ENCODE results near the gene SLC25A36.
"Not testable (repeated sequence)": the region's sequence is repeated elsewhere in the genome, so short reads cannot be mapped to it uniquely, and the experiment has no call there.

Gene SLC25A36

DNA sequence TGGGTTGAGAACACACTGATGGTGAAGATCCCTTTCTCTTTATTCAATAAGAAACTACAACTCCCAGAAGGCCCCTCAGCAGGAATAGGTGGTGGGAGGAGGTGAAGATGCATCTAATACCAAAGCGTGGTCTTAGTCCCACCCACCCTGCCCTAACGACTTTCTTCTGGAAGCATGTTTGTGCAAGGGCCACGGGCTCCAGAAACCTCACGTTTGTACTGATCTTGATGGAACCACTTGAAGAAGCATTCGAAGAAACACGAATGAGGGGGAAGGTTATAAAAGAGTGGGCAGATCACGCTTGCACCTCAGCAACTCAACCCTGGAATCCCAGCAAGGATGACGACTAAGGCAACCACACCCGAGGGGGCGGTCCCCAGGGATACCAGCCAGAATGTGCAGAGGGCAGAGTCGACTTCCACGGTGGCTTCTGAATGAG lies 10.6 kb upstream of the SLC25A36 start:
- DNase-seq (ENCODE audit: low read depth in 2 of 3, low spot score in 2 of 3), result no peak

DNA sequence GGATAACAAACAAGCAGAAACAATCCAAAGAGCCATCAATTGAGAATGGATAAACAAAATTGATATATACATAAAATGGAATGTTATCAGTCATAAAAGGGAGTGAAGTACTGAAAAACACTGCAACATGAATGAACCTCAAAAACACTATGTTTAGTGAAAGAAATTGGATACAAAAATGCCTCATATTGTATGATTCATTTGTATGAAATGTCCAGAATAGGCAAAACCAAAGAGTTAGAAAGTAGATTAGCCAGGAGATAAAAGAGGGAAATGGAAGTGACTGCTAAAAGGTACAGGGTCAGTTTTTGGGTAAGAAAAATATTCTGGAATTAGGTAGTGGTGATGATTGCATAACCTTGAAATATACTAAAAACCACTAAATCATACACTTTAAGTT lies 9.8 kb upstream of the SLC25A36 start:
- DNase-seq (ENCODE audit: low read depth in 2 of 3, low spot score in 2 of 3), result no peak

DNA sequence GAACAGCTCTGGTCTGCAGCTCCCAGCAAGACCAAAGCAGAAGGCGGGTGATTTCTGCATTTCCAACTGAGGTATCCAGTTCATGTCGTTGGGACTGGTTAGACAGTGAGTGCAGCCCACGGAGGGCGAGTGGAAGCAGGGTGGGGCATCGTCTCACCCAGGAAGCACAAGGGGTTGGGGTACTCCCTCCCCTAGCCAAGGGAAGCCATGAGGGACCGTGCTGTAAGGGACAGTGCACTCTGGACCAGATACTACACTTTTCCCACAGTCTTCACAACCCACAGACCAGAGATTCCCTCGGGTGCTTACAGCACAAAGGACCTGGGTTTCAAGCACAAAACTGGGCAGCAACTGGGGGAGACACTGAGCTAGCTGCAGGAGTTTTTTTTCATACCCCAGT lies 8.5 kb upstream of the SLC25A36 start:
- no peak for DNase-seq (ENCODE audit: low read depth in 2 of 3, low spot score in 2 of 3)

DNA sequence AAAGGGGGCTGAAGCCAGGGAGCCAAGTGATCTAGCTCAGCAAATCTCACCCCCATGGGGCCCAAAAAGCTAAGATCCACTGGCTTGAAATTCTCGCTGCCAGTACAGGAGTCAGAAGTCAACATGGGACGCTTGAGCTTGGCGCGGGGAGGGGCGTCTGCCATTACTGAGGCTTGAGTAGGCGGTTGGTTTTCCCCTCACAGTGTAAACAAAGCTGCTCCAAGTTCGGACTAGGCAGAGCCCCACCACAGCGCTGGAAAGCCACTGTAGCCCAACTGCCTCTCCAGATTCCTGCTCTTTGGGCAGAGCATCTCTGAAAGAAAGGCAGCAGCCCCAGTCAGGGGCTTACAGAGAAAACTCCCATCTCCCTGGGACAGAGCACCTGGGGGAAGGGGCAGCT lies 8.1 kb upstream of the SLC25A36 start:
- DNase-seq (ENCODE audit: low read depth in 2 of 3, low spot score in 2 of 3), result no peak

DNA sequence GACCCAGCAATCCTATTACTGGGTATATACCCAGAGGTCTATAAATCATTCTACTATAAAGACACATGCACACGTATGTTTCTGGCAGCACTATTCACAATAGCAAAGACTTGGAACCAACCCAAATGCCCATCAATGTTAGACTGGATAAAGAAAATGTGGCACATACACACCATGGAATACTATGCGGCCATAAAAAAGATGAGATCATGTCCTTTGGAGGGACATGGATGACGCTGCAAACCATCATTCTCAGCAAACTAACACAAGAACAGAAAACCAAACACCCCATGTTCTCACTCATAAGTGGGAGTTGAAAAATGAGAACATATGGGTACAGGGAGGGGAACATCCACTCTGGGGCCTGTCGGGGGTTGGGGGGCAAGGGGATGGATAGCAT lies 2.3 kb upstream of the SLC25A36 start:
- DNase-seq (ENCODE audit: low read depth in 2 of 3, low spot score in 2 of 3), result not testable (repeated sequence)

DNA sequence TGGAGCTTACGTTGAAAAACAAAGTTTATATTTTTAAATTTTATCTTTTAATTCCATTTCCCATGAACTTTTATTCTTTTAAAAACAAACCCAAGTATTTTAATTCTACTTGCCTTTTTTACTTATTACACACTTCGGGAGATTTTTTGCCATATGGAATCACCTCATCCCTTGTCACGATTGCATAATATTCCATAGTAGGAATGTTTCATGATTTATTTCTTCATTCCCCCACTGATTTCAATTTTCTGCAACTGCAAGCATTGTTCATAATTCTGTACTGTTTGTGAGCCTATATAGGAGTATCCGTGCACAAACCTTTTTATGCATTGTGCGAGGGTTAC lies 574 bp upstream of the SLC25A36 start:
- no peak for DNase-seq (ENCODE audit: low read depth in 2 of 3, low spot score in 2 of 3)

DNA sequence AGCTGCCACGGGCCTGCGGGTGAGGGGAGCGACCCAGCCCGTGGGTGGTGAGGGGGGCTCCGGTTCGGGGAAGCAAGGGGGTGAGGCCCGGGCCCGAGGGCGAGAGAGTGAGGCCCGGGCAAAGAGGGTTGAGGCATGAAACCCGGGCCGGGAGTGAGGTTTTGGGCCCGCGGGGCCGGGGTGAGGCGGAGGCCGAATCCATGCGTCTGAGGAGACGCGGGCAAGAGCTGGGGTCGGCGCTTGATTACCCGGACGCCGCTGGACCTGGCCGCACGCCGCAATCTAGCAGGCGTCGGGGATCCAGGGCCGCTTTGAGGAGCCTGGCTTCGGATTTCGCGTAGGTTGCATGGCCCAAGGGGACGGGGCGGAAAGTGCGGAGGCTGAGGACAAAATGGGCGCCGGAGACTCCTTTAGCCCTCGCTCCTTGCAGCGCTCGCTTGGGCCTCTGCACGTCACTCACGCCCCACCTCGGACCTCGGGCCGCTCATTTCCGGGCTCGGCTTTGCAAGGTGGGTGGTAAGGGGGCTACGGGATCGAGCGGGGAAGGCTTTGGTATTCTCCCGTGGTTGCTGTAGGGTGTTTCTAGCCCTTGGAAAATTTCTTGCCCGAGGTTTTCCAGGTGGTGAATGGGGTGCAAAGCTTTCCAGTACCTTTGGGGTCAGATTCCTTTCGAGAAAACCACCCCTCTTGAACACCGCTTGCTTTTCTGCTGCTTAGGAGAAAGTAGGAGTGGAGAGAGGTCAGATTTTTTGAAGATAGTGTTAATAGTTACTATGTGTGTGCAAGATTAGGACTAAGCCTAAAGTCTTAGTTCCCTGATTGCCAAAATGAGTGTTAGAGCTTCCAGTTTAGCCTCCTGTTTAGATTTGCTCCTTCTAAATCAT lies 827 bp downstream of the SLC25A36 start:
- peak; percentile 11 to 14 (median 13) for DNase-seq (ENCODE audit: low read depth in 2 of 3, low spot score in 2 of 3)

DNA sequence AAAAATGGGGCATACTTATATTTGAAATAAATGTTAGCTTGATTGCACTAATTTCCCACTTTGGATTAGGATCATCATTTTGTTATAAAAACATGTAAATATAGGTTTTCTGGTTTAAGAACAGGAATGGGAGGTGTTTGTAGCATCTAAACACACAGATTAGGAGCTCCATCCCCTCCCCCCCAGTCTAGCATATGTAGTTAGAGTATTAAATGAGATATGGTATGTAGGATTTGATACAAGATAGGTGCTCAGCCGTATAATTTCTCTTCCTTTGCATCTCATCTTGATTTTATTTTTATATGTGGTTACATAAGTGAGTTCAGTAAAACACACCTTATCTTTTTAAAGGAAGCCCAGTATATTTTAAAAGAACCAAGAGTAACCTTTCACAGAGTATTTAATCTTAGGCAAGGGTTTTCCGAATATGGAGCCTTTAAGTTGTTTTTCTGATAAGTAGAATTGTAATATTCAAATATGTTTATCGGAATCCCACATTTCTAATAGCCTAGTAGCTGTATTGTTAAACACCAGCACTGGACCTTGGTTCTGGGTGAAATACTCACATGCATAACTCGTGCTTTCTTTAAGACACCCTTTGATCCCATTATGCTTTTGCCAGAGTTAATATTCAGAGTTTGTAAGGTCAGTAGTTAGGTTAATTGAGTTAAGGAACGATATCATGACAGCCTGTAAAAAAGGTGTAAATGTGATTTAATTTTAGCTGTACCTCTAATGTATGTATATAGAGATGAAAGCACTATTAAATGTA lies 2.3 kb downstream of the SLC25A36 start:
- DNase-seq (ENCODE audit: low read depth in 2 of 3, low spot score in 2 of 3), result no peak

DNA sequence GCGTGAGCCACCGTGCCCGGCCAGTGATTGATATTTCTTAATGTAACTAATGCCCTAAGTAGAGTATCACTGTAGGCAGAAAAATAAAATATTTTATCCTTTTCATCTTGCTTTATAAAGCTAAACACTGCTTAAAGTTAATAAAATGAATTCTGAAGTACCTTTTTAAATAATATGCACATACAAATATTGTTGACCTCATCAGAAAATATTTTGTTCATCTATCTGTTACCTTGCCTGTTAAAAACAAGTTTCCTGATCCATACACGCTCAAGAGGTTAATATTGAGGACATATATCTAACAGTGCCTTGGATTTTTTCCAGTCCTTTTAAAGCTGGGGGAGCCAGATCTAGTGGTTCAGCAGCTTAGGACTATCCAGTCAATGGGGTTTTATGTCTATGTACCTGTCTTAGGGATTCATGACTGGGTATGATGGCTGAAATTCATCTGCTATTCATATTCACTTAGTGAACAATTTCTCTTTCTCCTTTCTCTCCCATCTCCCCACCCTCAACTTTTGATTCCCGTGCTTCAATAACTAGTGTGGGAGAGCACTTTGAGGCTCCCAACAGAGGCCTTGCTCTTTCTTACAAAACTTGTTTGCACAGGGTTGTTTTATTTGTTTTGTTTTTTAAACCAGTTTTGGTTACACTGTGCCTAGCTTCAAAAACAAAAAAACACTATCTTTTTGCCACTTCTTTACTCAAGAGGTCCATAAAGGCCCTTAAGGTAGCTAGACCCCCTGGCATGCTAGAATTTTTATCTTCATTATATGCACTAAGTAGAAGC lies 7.0 kb downstream of the SLC25A36 start:
- DNase-seq (ENCODE audit: low read depth in 2 of 3, low spot score in 2 of 3), result no peak

DNA sequence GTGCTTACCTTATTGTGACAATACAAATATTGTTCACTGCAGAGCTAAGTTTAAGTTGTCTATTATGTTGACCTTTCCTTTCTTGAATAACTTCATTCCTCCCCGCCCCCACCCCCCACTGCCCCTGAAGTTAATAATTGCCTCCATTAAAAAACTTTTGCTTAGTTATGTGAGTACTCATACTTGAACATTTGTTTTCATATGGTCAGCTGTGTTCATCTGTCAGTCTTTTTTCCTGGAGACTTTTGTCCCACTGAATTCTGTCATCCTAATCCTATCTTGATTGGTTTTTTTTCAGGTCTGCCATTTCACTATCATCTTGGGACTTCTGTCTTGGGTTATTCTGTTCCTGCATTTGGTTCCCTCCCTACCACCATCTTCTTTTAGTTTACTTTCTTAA lies 8.5 kb downstream of the SLC25A36 start:
- no peak for DNase-seq (ENCODE audit: low read depth in 2 of 3, low spot score in 2 of 3)

DNA sequence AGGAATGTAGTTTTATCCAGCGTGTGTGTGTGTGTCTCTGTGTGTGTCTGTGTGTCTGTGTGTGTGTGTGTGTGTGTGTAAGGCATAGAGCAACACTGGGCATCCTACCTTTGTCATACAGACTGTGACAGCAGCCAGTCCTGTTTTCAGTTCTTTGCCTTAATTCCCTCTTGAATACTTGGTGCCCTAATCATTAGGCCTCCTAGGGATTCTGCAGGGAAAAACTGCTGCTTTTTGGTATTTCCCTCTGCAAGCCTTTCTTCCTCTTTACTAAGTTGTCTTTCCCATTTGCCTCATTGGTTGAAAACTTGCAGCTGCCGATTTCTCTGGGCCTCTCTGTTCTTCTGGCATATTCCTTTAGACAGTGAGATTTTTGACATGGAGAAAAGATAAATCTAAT lies 9.2 kb downstream of the SLC25A36 start:
- DNase-seq (ENCODE audit: low read depth in 2 of 3, low spot score in 2 of 3), result no peak

DNA sequence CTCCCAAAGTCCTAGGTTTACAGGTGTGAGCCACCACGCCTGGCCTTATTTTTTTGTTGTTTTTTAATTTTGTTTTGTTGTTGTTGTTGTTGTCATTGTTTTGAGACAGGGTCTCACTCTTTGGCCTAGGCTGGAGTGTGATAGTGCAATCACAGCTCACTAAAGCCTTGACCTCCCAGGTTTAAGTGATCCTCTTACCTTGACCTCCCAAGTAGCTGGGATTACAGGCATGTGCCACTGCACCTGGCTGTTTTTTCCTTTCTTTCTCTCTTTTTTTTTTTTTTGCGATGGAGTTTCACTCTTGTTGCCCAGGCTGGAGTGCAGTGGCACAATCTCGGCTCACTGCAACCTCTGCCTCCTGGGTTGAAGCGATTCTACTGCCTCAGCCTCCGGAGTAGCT lies 10.1 kb downstream of the SLC25A36 start:
- DNase-seq (ENCODE audit: low read depth in 2 of 3, low spot score in 2 of 3), result not testable (repeated sequence)

DNA sequence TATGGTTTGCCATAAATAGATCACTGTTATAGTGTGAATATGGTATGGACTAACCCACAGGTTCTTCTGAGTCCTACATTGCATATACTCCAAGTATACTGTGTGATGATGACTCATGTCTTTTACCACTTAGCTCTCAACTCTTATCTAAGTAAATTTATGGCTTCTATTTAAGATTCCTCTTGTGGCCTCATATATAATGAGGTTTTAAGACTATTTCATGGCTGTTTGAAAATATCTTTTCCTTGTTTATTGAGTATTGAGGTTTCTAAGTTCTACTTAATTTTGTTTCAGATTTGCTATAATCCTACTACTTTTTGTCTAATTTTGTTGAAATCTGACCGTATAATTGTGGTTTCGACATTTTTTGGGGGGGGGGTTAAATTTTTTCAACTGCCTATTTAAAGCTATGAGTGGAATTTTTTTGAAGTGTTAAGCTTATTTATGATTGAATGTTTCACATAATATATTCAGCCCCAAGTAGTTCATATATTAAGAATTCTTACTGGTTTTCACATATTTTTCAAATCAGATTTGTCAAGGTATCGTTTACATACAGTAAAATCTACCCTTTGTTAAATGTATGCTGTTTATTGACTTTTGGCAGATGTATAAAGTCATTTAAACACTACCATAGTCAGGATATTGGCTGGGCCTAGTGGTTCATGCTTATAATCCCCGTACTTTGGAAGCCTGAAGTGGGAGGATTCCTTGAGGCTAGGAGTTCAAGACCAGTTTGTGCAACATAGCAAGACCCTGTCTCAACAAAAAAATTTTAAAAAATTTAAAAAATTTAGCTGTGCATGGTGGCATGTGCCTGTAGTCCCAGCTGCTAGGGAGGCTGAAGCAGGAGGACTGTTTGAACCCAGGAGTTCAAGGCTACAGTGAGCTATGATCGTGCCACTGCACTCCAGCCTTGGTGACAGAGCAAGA lies 11.7 kb downstream of the SLC25A36 start:
- DNase-seq (ENCODE audit: low read depth in 2 of 3, low spot score in 2 of 3), result no peak

DNA sequence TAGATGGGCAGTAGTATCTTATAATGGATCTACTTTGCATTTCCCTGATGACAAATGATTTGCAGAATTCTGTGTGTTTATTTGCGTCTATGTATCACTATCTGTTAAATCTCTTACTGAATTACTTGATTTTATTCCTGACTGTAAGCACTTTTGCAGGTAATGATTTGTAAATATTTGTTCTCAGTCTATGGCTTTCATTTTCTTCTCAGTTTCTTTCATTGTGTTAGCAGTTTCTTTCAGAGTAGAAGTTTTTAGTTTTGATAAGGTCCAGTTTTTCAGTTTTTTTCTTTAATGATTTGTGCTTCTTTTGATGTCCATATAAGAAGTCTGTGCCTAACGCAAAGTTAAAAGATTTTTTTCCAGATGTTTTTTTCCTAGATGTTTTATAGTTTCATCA lies 12.9 kb downstream of the SLC25A36 start:
- DNase-seq (ENCODE audit: low read depth in 2 of 3, low spot score in 2 of 3), result no peak

DNA sequence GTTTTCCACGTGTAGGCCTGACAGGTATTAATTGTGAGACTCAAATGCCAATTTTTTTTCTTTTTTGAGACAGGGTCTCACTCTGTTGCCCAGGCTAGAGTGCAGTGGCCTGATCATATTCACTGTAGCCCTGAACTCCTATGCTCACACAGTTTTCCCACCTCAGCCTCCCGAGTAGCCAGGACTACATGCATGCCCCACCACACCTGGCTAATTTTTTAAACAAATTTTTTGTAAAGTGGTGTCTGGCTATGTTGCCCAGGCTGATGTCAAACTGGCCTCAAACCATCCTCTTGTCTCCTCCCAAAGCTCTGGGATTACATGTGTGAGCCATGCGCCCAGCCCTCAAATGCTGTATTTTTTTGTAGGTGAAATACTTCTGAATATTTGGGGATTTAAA lies 14.0 kb downstream of the SLC25A36 start:
- no peak for DNase-seq (ENCODE audit: low read depth in 2 of 3, low spot score in 2 of 3)

DNA sequence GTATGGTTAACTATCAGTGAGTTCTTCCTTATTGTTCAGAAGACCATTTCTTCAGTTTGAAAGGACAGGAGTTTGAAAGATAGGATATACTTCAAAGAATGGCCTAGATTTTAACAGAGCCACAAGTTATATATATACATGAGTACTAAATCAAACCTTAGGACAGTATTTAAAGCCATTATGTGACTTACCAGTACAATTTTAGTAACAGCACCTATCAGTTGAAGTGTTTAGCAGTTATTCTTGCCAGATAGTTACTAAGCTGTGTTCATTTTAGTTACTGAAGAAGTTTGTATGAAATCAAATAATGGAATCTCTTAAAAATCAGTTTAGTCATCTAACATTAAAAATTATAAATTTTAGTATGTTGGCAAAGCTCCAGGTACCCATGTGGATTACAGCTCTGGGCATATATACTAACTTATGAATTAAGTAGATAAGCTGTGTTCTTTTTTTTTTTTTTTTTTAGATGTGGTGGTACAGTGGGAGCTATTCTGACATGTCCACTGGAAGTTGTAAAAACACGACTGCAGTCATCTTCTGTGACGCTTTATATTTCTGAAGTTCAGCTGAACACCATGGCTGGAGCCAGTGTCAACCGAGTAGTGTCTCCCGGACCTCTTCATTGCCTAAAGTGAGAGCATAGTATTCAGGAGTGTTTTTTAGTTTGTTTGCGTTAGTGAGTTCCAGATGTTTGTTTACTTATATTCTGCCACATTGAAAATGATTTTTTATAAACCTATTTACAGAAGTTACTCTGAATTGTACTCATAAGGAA lies 14.6 kb downstream of the SLC25A36 start:
- no peak for DNase-seq (ENCODE audit: low read depth in 2 of 3, low spot score in 2 of 3)

DNA sequence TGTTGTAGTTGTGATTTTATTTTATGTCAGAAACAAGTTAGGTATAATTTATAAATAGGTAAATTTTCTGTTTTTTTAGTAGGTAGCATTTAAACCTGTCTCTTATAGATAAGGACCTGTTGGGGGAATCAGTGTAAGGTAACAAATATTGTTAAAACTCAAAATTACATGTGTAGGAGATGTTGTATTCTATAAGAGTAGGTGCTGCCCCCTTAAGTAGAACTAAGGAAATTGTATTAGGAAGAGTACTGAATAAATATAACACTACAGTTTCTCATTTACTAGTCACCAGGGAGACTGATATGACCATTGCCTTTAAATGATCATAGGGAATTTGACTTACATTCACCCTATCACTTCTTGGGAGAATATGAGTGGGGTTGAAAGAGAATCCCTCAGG lies 31.2 kb downstream of the SLC25A36 start:
- no peak for DNase-seq (ENCODE audit: low read depth in 2 of 3, low spot score in 2 of 3)

DNA sequence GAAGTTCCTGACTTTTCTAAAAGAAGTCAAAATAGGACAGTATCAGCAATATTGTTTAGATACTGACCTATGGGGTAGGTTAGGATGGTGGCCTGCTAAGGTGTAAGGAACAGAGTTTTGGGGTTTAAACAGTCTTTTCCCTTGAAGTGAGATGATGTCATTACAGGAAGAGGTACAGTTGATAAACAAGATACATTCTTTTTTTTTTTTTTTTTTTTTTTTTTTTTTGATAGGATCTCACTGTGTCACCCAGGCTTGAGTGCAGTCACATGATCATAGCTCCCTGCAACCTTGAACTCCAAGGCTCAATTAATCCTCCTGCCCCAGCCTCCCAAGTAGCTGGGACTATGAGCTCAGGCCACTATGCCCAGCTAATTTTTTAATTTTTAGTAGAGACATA lies 33.3 kb downstream of the SLC25A36 start:
- no peak for DNase-seq (ENCODE audit: low read depth in 2 of 3, low spot score in 2 of 3)

DNA sequence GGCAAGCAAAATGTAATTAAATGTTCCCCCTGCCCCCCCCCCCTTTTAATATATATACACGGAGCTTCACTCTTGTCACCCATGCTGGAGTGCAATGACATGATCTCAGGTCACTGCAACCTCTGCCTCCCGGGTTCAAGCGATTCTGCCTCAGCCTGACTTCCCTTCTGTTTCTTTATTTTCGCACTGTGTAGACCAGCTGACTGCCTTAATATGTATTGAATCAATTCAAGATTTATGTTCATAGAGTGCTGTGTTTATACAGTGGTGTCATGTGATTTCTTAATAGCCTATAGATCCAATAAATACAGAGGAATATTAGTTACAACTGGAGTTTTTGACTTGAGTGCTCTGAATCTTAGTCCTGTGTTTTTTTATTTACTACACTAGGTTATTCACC lies 39.0 kb downstream of the SLC25A36 start:
- DNase-seq (ENCODE audit: low read depth in 2 of 3, low spot score in 2 of 3), result no peak

DNA sequence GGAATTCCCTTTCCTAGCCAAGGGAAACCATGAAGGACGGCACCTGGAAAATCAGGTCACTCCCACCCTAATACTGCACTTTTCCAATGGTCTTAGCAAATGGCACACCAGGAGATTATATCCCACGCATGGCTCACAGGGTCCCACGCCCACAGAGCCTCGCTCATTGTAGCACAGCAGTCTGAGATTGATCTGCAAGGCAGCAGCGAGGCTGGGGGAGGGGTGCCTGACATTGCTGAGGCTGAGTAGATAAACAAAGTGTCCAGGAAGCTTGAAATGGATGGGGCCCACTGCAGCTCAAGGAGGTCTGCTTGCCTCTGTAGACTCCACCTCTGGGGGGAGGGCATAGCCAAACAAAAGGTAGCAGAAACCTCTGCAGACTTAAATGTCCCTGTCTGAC lies 46.2 kb downstream of the SLC25A36 start:
- not testable (repeated sequence) for DNase-seq (ENCODE audit: low read depth in 2 of 3, low spot score in 2 of 3)

Data from activated CD8-positive, alpha-beta memory T cell treated with anti-CD3 and anti-CD28 coated beads for 48 hours (primary cell).